ENCODE results near the gene TCF7. TPM values are rescaled to one million over a fixed set of nuclear protein-coding genes. Genes with fewer than 3 reads are reported as not detected.

TCF7 gene
- polyA plus RNA-seq, 1 experiment, result 0.78 TPM

DNA sequence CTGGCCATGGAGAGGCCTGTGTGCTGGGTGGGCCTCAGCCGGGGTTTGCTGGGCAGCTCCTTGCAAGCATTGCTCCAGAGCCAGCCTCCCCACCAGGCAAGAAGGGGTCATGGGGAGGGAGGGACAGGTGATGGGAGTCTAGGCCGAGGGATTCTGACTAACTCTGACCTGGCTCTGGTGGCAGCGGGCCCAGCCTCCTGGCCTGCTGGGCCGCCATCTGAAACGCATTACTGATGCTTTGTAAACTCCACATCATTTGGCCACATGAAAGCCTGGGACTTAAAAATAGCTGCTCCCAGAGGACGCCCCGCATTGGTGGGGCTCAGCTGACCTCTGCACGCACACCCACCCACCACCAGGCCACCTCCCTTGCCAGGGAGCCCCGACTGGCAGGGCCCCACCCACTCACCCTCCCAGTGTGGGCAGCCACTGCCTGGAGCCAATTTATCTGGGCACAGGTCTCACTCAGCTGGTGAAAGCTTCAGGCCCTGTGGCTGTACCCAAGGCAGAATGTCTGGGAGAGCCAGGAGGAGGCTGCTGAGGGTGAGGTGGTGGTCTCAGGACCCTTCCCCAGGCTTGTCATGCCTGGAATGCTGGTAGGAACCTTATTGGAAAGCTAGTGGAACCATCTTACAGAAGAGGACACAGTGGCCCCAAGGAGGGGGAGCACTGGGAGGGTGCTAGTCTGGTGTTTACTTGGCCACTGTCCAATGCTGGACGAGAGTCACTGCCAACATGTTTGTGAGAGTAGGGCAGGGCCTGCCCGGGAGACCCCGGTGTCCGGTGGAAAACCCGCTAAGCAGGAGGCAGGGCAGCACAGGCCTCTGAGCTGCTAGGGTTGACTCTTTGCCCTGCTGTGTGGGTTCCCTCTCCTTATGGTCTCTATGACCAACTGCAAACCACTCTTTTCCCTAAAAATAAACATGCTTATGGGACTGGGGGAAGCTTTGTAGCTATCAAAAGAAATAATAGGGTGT lies 10.8 kb downstream of the TCF7 start:
- Histone ChIP-seq H3K36me3 (ENCODE audit: control insufficient read depth, insufficient read depth, low read length) (0 out of 2 replicates have a peak, but pooled peaks cover 2% of the 10 kb centered on the region), H3K27me3 (ENCODE audit: control insufficient read depth, insufficient read depth, low read length) (no peaks in the 10 kb centered on the region), H3K4me3 (ENCODE audit: low read depth, low read length) (no peak overlapping the region)
- CTCF ChIA-PET, result interaction anchor here (0.6 to 9.2 kb wide), 8 partner anchors 11 to 86 kb away, joined by 4 to 105 read pairs (median 7); partner anchors contain the start of gene TCF7
- DNase-seq (ENCODE audit: low read depth), result peak; percentile 87
- TF ChIP-seq, protein P1, sequence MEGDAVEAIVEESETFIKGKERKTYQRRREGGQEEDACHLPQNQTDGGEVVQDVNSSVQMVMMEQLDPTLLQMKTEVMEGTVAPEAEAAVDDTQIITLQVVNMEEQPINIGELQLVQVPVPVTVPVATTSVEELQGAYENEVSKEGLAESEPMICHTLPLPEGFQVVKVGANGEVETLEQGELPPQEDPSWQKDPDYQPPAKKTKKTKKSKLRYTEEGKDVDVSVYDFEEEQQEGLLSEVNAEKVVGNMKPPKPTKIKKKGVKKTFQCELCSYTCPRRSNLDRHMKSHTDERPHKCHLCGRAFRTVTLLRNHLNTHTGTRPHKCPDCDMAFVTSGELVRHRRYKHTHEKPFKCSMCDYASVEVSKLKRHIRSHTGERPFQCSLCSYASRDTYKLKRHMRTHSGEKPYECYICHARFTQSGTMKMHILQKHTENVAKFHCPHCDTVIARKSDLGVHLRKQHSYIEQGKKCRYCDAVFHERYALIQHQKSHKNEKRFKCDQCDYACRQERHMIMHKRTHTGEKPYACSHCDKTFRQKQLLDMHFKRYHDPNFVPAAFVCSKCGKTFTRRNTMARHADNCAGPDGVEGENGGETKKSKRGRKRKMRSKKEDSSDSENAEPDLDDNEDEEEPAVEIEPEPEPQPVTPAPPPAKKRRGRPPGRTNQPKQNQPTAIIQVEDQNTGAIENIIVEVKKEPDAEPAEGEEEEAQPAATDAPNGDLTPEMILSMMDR (IDR thresholded peaks at IDR 0.05; ENCODE audit: insufficient read depth, low read depth, low read length), result no peak
- POLR2A ChIA-PET, result interaction anchor here (0.5 to 1.3 kb wide), 4 partner anchors 9 to 1894 kb away, joined by 4 to 18 read pairs (median 8); no protein-coding TSS in a partner anchor

DNA sequence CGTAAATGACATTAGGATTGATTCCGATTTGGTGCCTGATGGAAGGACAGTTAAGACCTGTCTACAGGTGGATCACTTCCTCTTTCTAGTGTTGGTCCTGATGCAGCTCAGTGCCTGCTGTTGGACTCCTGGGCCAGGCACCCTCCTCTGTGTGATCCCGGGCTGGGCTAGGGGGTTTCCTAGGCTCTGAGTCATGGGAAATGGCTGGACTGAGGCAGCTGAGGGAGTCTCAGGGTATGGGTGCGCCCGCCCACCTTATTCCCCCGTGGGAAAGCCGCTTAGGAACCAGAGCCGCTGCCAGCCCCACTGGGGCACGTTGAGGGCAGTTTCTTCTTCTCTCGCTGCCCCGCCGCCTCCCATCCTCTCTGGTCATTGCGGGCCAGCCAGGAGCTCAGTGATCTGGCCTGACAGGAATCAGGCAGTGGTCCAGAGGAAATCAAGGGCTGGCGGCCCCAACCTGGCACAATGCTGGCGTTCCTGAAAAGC lies 12.9 kb downstream of the TCF7 start:
- Histone ChIP-seq H3K4me3 (ENCODE audit: low read depth, low read length) (no peak overlapping the region), H3K36me3 (ENCODE audit: control insufficient read depth, insufficient read depth, low read length) (peaks cover 7% of the 10 kb centered on the region), H3K27me3 (ENCODE audit: control insufficient read depth, insufficient read depth, low read length) (no peaks in the 10 kb centered on the region)
- ChIA-PET CTCF (interaction anchor here (4.5 to 9.2 kb wide), 2 partner anchors 14 to 88 kb away, joined by 19 to 105 read pairs; no protein-coding TSS in a partner anchor), POLR2A (no interaction called here)
- TF ChIP-seq, protein P1 (IDR thresholded peaks at IDR 0.05; ENCODE audit: insufficient read depth, low read depth, low read length), result no peak
- no peak for DNase-seq (ENCODE audit: low read depth)

DNA sequence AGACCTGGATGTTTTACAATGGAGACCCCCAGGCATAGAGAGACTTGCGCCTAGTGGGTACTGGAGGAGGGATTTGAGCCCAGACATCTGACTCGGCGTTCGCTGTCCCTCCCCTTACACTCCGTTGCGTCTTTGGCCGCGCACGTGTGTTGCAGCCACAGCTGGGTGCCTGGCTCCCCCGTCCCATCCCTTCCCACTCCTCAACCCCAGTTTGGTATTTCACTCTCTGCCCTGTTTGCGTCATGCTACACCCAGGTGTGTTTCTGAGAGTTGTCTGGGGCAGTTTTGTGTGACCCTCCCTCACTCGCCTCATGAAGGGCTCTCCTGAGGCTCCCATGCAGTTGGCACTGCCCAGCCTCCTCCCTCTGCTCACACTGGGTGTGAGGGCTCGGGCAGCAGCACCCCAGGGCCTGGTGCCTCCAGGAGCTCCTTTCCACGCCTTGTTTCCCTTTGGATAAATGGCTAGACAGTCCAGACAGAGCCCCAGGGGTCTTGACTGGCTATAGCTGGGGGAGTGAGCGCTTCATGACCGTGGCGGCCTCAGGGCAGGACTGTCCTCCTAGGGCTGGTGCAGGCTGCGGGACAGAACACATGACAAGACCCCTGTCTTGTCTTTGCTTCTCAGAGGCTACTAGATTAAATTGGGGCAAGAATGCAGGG lies 13.6 kb downstream of the TCF7 start:
- ChIA-PET POLR2A (no interaction called here), CTCF (interaction anchor here (4.5 to 9.2 kb wide), 2 partner anchors 13 to 89 kb away, joined by 19 to 105 read pairs; no protein-coding TSS in a partner anchor)
- Histone ChIP-seq H3K4me3 (ENCODE audit: low read depth, low read length) (no peak overlapping the region), H3K36me3 (ENCODE audit: control insufficient read depth, insufficient read depth, low read length) (peaks cover 9% of the 10 kb centered on the region), H3K27me3 (ENCODE audit: control insufficient read depth, insufficient read depth, low read length) (no peaks in the 10 kb centered on the region)
- TF ChIP-seq, protein P1 (IDR thresholded peaks at IDR 0.05; ENCODE audit: insufficient read depth, low read depth, low read length), result no peak
- DNase-seq (ENCODE audit: low read depth), result no peak

DNA sequence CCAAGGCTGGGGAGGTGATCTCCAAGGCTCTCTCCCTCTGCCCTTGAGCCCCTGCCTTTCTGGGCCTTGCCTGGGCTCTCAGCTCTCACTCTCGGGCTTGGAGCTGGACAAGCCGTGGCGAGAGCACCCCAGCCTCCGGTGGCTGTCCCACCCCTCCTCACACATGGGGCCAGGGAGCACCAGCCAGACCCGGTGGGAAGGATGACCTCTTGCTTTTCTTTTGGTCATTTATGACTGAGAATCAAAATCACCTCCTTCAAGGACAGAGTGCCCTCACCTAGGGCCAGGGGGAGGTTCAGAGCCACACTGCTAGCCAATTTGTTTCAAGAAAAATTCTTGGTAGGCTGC lies 14.1 kb downstream of the TCF7 start:
- ChIA-PET CTCF (interaction anchor here (4.5 to 9.2 kb wide), 2 partner anchors 13 to 89 kb away, joined by 19 to 105 read pairs; no protein-coding TSS in a partner anchor), POLR2A (no interaction called here)
- Histone ChIP-seq H3K36me3 (ENCODE audit: control insufficient read depth, insufficient read depth, low read length) (peaks cover 9% of the 10 kb centered on the region), H3K4me3 (ENCODE audit: low read depth, low read length) (no peak overlapping the region), H3K27me3 (ENCODE audit: control insufficient read depth, insufficient read depth, low read length) (no peaks in the 10 kb centered on the region)
- no peak for DNase-seq (ENCODE audit: low read depth)
- TF ChIP-seq, protein P1 (IDR thresholded peaks at IDR 0.05; ENCODE audit: insufficient read depth, low read depth, low read length), result no peak

Measured in BJ (cell line).